Hepatocyte (in vitro differentiated cells): Measurements from ENCODE around the gene FAM53B. TPM values are rescaled to one million over a fixed set of nuclear protein-coding genes. Genes with fewer than 3 reads are reported as not detected.

ENCODE experiments used
- DNase-seq: peaks from one replicate; pipeline ENCODE4 v3.0.0-alpha.2; 2016; ENCODE audit warnings: low spot score
- H2AFZ ChIP-seq: fragments of 200-600 bp; sonication (generic); 2 replicates; pipeline ENCODE4 v1.6.0; 2016; ENCODE audit warnings: antibody characterized with exemption, mild to moderate bottlenecking
- H3K27ac ChIP-seq: fragments of 200-600 bp; sonication (generic); 2 replicates; pipeline ENCODE4 v1.5.1; 2016; ENCODE audit warnings: mild to moderate bottlenecking
- H3K27me3 ChIP-seq: fragments of 200-600 bp; sonication (generic); 2 replicates; pipeline ENCODE4 v1.6.1; 2016
- H3K36me3 ChIP-seq: fragments of 200-600 bp; sonication (generic); replicated peaks from 2 replicates; pipeline ENCODE4 v1.5.1; 2016; ENCODE audit warnings: low read depth; ENCODE audit not compliant: insufficient read depth
- H3K4me1 ChIP-seq: fragments of 200-600 bp; sonication (generic); 2 replicates; pipeline ENCODE4 v1.5.1; 2016; ENCODE audit warnings: mild to moderate bottlenecking, moderate library complexity; ENCODE audit not compliant: insufficient read depth
- H3K4me2 ChIP-seq: fragments of 200-600 bp; sonication (generic); 2 replicates; pipeline ENCODE4 v1.6.0; 2016
- H3K4me3 ChIP-seq: fragments of 200-600 bp; sonication (generic); 2 replicates; pipeline ENCODE4 v1.5.1; 2016; ENCODE audit warnings: mild to moderate bottlenecking
- H3K79me2 ChIP-seq: fragments of 200-600 bp; sonication (generic); 2 replicates; pipeline ENCODE4 v1.6.0; 2017; ENCODE audit warnings: mild to moderate bottlenecking
- H3K9me2 ChIP-seq: fragments of 200-600 bp; sonication (generic); replicated peaks from 2 replicates; pipeline ENCODE4 v1.6.0; 2017; ENCODE audit warnings: mild to moderate bottlenecking; ENCODE audit not compliant: insufficient read depth
- H3K9me3 ChIP-seq: fragments of 200-600 bp; sonication (generic); 2 replicates; pipeline ENCODE4 v1.5.1; 2016; ENCODE audit warnings: low read depth, mild to moderate bottlenecking
- H4K20me1 ChIP-seq: fragments of 200-600 bp; sonication (generic); 2 replicates; pipeline ENCODE4 v1.6.0; 2016; ENCODE audit warnings: mild to moderate bottlenecking; ENCODE audit not compliant: insufficient read depth, poor library complexity, severe bottlenecking
- EZH2 ChIP-seq: fragments of 200-600 bp; sonication (generic); IDR thresholded peaks from 2 replicates; pipeline ENCODE4 v1.6.1; 2016; ENCODE audit warnings: antibody characterized with exemption, mild to moderate bottlenecking, borderline replicate concordance
- EZH2phosphoT487 ChIP-seq: fragments of 200-600 bp; sonication (generic); IDR thresholded peaks from one replicate; pipeline ENCODE4 v1.6.1; 2018; ENCODE audit warnings: antibody characterized with exemption, mild to moderate bottlenecking, low read depth, moderate library complexity; ENCODE audit not compliant: unreplicated experiment, severe bottlenecking
- WGBS: methylation state at CpG from one replicate; pipeline ENCODE4 v1.1.6; 2016; ENCODE audit warnings: low lambda C conversion rate; ENCODE audit errors: missing lambda C conversion rate; 5-methylcytosine and 5-hydroxymethylcytosine counted together
- polyA plus RNA-seq: library from polyadenylated mRNA; unstranded; fragments of >200 nt; fragmentation: Nextera tagmentation; extraction: Ambion mirVana; gene quantifications from 2 replicates; pipeline ENCODE4 v1.2.1, GENCODE V29; 2016
- total RNA-seq: library from RNA; depleted of rRNA; stranded (reverse); fragments of >200 nt; gene quantifications from 2 replicates; pipeline ENCODE4 v1.2.3, GENCODE V29; 2014
- TF ChIP-seq, protein P1 (sequence below): fragments of 200-600 bp; sonication (generic); IDR thresholded peaks from 2 replicates; pipeline ENCODE4 v1.5.1; 2016; ENCODE audit warnings: antibody characterized with exemption, mild to moderate bottlenecking; ENCODE audit not compliant: poor library complexity

The FAM53B gene
- total and polyA plus RNA-seq, 2 experiments from 2014 or later: 10.3 to 23.6 TPM

DNA sequence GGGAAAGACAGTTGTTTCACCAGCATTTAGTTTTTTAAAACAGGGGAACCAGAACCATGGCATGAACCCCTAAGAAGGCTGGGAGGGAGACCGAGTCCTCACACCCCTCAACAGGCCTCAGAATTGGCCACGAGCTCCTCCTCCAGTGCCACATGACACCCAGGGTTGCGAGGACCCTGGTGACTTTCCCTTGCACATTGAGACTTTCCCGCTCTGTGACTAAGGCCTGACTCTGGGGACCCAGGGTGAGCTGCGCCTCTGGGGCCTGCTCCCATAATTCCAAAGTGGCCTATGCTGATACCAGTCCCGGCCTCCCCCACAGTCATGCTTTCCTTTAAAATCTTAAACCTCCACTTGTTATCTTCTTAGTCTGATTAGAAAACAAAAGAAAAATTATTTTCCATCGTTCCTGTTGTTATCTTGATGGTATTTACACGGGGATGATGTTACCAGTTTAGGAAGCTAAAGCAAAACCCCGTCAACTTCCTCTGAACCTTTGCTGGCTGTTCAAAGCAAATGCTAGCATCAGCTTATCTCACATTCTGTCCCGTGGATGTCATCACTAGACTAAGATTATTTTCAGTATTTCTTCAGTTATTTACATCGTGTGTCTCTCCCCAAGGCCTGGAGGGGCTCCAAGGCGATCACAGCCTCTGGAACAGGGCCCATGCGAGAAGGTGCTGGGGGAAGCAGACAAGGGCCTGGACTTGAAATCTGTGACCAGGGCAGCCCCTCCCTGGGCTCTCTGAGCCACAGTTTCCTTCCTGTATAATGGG lies 42.1 kb downstream of the FAM53B start:
- Histone ChIP-seq H3K27ac (peak overlapping the region; percentile 42), H2AFZ (no peak overlapping the region), H4K20me1 (peaks cover 6% of the 10 kb centered on the region), H3K9me2 (no peaks in the 10 kb centered on the region), H3K9me3 (no peaks in the 10 kb centered on the region), H3K36me3 (no peaks in the 10 kb centered on the region), H3K27me3 (no peaks in the 10 kb centered on the region), H3K4me2 (no peak overlapping the region), H3K4me1 (peaks cover 25% of the 10 kb centered on the region), H3K79me2 (peaks cover 38% of the 10 kb centered on the region), H3K4me3 (no peak overlapping the region)
- WGBS: 73% methylated on average over 13 of the region's 13 CpGs
- DNase-seq: no peak
- TF ChIP-seq, protein P1, sequence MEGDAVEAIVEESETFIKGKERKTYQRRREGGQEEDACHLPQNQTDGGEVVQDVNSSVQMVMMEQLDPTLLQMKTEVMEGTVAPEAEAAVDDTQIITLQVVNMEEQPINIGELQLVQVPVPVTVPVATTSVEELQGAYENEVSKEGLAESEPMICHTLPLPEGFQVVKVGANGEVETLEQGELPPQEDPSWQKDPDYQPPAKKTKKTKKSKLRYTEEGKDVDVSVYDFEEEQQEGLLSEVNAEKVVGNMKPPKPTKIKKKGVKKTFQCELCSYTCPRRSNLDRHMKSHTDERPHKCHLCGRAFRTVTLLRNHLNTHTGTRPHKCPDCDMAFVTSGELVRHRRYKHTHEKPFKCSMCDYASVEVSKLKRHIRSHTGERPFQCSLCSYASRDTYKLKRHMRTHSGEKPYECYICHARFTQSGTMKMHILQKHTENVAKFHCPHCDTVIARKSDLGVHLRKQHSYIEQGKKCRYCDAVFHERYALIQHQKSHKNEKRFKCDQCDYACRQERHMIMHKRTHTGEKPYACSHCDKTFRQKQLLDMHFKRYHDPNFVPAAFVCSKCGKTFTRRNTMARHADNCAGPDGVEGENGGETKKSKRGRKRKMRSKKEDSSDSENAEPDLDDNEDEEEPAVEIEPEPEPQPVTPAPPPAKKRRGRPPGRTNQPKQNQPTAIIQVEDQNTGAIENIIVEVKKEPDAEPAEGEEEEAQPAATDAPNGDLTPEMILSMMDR: no peak
- TF ChIP-seq EZH2phosphoT487: no peak
- TF ChIP-seq EZH2: no peak

DNA sequence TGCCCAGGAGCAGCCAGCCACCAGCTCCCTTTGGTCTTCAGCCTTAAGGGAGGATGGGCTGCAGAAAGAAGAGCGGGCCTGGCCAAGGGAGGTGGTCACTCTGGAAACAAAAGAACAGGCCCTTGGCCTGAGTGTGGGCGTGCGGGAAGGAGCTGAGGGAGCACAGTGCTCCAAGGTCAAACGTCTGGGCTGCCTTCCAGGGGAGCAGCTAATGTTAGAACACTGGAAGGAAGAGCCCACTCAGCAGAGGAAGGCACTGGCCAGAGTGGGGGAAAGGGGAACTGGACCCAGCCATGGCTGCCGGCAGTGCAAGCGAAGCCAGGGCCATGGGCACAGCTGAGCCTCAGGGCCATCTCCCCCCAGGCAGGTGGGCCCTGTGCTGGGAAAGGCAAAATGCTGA lies 42.7 kb downstream of the FAM53B start:
- H2AFZ ChIP-seq: no peak overlapping the region

DNA sequence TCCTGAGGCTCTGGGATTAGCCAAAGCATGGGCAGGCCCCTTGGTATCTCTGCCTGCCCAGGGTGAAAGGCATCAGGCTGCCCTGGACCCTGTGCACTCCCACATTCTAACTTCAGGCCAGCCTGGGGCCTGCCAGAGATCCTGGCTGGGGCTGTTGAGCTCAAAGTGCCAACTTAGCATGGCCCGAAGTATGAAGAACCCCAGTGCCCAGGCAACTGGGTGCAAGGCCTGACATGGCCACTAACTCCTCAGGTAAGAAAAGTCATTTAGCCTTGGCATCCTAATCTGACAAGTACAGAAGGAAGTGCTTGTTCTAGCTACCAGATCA lies 43.2 kb downstream of the FAM53B start:
- TF ChIP-seq EZH2phosphoT487 (no peak), EZH2 (no peak)
- TF ChIP-seq, protein P1: no peak
- DNase-seq: no peak
- no peaks in the 10 kb centered on the region for H3K36me3 ChIP-seq
- WGBS: 100% methylated on average over 1 of the region's 1 CpG
- H3K4me2 ChIP-seq: no peak overlapping the region
- H4K20me1 ChIP-seq: peaks cover 6% of the 10 kb centered on the region
- H3K4me1 ChIP-seq: peaks cover 20% of the 10 kb centered on the region
- no peak overlapping the region for H3K27ac ChIP-seq
- H3K27me3 ChIP-seq: no peaks in the 10 kb centered on the region
- no peak overlapping the region for H3K4me3 ChIP-seq
- H2AFZ ChIP-seq: no peak overlapping the region
- no peaks in the 10 kb centered on the region for H3K9me2 ChIP-seq
- peaks cover 28% of the 10 kb centered on the region for H3K79me2 ChIP-seq
- no peaks in the 10 kb centered on the region for H3K9me3 ChIP-seq

More for the DNA sequence above, 42.7 kb downstream of the FAM53B start:
- H3K9me3 ChIP-seq: no peaks in the 10 kb centered on the region
- peaks cover 20% of the 10 kb centered on the region for H3K4me1 ChIP-seq
- peaks cover 6% of the 10 kb centered on the region for H4K20me1 ChIP-seq
- H3K27ac ChIP-seq: peak overlapping the region; percentile 42
- TF ChIP-seq EZH2phosphoT487 (no peak), EZH2 (no peak)
- TF ChIP-seq, protein P1: no peak
- peaks cover 31% of the 10 kb centered on the region for H3K79me2 ChIP-seq
- H3K27me3 ChIP-seq: no peaks in the 10 kb centered on the region
- 93% methylated on average over 6 of the region's 6 CpGs for WGBS
- DNase-seq: no peak
- no peaks in the 10 kb centered on the region for H3K9me2 ChIP-seq
- H3K36me3 ChIP-seq: no peaks in the 10 kb centered on the region
- H3K4me3 ChIP-seq: no peak overlapping the region
- H3K4me2 ChIP-seq: no peak overlapping the region
